ENCODE results near the gene MPRIP.

MPRIP gene

GRCh38 chr17:17225901-17226300 is 183.6 kb downstream of the MPRIP start:
- no peak for DNase-seq (ENCODE audit: low read depth)
- H3K4me3 ChIP-seq (ENCODE audit: low read depth, low read length), result no peak overlapping the region
- TF ChIP-seq CTCF (conservative IDR thresholded peaks at IDR 0.05; ENCODE audit: low read depth, low read length), result no peak

- no peak overlapping the region for H3K4me3 ChIP-seq (ENCODE audit: low read depth, low read length)
- TF ChIP-seq CTCF (conservative IDR thresholded peaks at IDR 0.05; ENCODE audit: low read depth, low read length), result no peak
- DNase-seq (ENCODE audit: low read depth), result no peak
Measured at GRCh38 chr17:17226451-17227265, 184.4 kb downstream of the MPRIP start.

- TF ChIP-seq CTCF (conservative IDR thresholded peaks at IDR 0.05; ENCODE audit: low read depth, low read length), result no peak
- DNase-seq (ENCODE audit: low read depth), result no peak
- H3K4me3 ChIP-seq (ENCODE audit: low read depth, low read length), result no peak overlapping the region
Measured at GRCh38 chr17:17227608-17228520, 185.6 kb downstream of the MPRIP start.

- no peak for TF ChIP-seq CTCF (conservative IDR thresholded peaks at IDR 0.05; ENCODE audit: low read depth, low read length)
- H3K4me3 ChIP-seq (ENCODE audit: low read depth, low read length), result no peak overlapping the region
- no peak for DNase-seq (ENCODE audit: low read depth)
Measured at GRCh38 chr17:17228521-17229279, 186.4 kb downstream of the MPRIP start.

GRCh38 chr17:17229416-17230384 is 187.4 kb downstream of the MPRIP start:
- no peak overlapping the region for H3K4me3 ChIP-seq (ENCODE audit: low read depth, low read length)
- DNase-seq (ENCODE audit: low read depth), result no peak
- TF ChIP-seq CTCF (conservative IDR thresholded peaks at IDR 0.05; ENCODE audit: low read depth, low read length), result no peak

Measured in choroid plexus epithelial cell (primary cell).